Trophoblast cell (in vitro differentiated cells and primary cell): ENCODE measurements around the gene NSMF.

Source experiments
- DNase-seq, 2 donors: peaks; one replicate each; pipeline ENCODE4 v3.0.0-alpha.2; 2016
- H2AFZ ChIP-seq: 2 replicates; pipeline ENCODE4 v1.6.1; 2013; ENCODE audit warnings: low read length, moderate library complexity, mild to moderate bottlenecking; ENCODE audit not compliant: insufficient read depth, poor library complexity
- H2AK5ac ChIP-seq: 2 replicates; pipeline ENCODE4 v1.6.1; 2013; ENCODE audit warnings: mild to moderate bottlenecking, low read length
- H2BK120ac ChIP-seq: 2 replicates; pipeline ENCODE4 v1.6.1; 2013; ENCODE audit warnings: low read length, mild to moderate bottlenecking, moderate library complexity; ENCODE audit not compliant: insufficient read depth, poor library complexity
- H2BK12ac ChIP-seq: 2 replicates; pipeline ENCODE4 v1.6.1; 2013; ENCODE audit warnings: mild to moderate bottlenecking, low read length, moderate library complexity
- H2BK5ac ChIP-seq: 2 replicates; pipeline ENCODE4 v1.6.1; 2013; ENCODE audit warnings: low read length, low read depth, moderate library complexity, mild to moderate bottlenecking; ENCODE audit not compliant: poor library complexity
- H3K14ac ChIP-seq: 2 replicates; pipeline ENCODE4 v1.6.1; 2013; ENCODE audit warnings: mild to moderate bottlenecking, low read length
- H3K18ac ChIP-seq: 2 replicates; pipeline ENCODE4 v1.6.1; 2013; ENCODE audit warnings: mild to moderate bottlenecking, low read length
- H3K23ac ChIP-seq: 2 replicates; pipeline ENCODE4 v1.6.1; 2013; ENCODE audit warnings: low read length
- H3K27ac ChIP-seq: 2 replicates; pipeline ENCODE4 v1.5.1; 2013; ENCODE audit warnings: low read depth, mild to moderate bottlenecking, inconsistent platforms, low read length, moderate library complexity
- H3K27me3 ChIP-seq: 2 replicates; pipeline ENCODE4 v1.6.1; 2013; ENCODE audit warnings: inconsistent platforms, mild to moderate bottlenecking, low read length, moderate library complexity; ENCODE audit not compliant: insufficient read depth
- H3K36me3 ChIP-seq, 2 experiments: 1 replicate in 1 of 2; 2 replicates in 1 of 2; pipeline ENCODE4 v1.6.1; 2013; ENCODE audit warnings: low read length in 2 of 2, mild to moderate bottlenecking in 2 of 2, moderate library complexity in 1 of 2; ENCODE audit not compliant: insufficient read depth in 2 of 2, control insufficient read depth in 1 of 2
- H3K4ac ChIP-seq: 2 replicates; pipeline ENCODE4 v1.6.1; 2013; ENCODE audit warnings: low read depth, mild to moderate bottlenecking, low read length, moderate library complexity
- H3K4me1 ChIP-seq, 2 experiments: 1 replicate in 1 of 2; 2 replicates in 1 of 2; pipeline ENCODE4 v1.6.1; 2013; ENCODE audit warnings: low read length in 2 of 2, mild to moderate bottlenecking in 2 of 2, moderate library complexity in 1 of 2; ENCODE audit not compliant: insufficient read depth in 2 of 2, control insufficient read depth in 1 of 2
- H3K4me2 ChIP-seq: 2 replicates; pipeline ENCODE4 v1.6.1; 2013; ENCODE audit warnings: inconsistent platforms, mild to moderate bottlenecking, low read length, moderate library complexity
- H3K4me3 ChIP-seq: 2 replicates; pipeline ENCODE4 v1.5.1; 2013; ENCODE audit warnings: mild to moderate bottlenecking, low read depth, low read length, inconsistent platforms
- H3K79me1 ChIP-seq: one replicate; pipeline ENCODE4 v1.6.1; 2013; ENCODE audit warnings: low read length
- H3K79me2 ChIP-seq: 2 replicates; pipeline ENCODE4 v1.6.1; 2013; ENCODE audit warnings: low read length, mild to moderate bottlenecking; ENCODE audit not compliant: control insufficient read depth, insufficient read depth, poor library complexity
- H3K9ac ChIP-seq: 2 replicates; pipeline ENCODE4 v1.6.1; 2013; ENCODE audit warnings: mild to moderate bottlenecking, low read length
- H3K9me3 ChIP-seq: 2 replicates; pipeline ENCODE4 v1.6.1; 2013; ENCODE audit warnings: low read depth, mild to moderate bottlenecking, control low read depth, inconsistent platforms, low read length; ENCODE audit not compliant: insufficient read depth
- H4K12ac ChIP-seq: 2 replicates; pipeline ENCODE4 v1.6.1; 2013; ENCODE audit warnings: low read depth, mild to moderate bottlenecking, low read length, moderate library complexity
- H4K8ac ChIP-seq: 2 replicates; pipeline ENCODE4 v1.6.1; 2013; ENCODE audit warnings: low read depth, mild to moderate bottlenecking, low read length, moderate library complexity
- H4K91ac ChIP-seq: one replicate; pipeline ENCODE4 v1.6.1; 2013; ENCODE audit warnings: low read depth, mild to moderate bottlenecking, low read length, moderate library complexity
- WGBS: extraction: QIAGEN DNeasy Blood & Tissue Kit; methylation state at CpG from one replicate; pipeline ENCODE4 v1.1.7; 2013; ENCODE audit warnings: missing lambda C conversion rate; ENCODE audit not compliant: insufficient read length, insufficient coverage; ENCODE audit errors: extremely low coverage; 5-methylcytosine and 5-hydroxymethylcytosine counted together

Gene NSMF

GRCh38 chr9:137402746-137403145, 56.4 kb downstream of the NSMF start:
- no peak overlapping the region for H2AK5ac ChIP-seq
- no CpG with 5 or more reads among the region's 11 CpGs for WGBS

GRCh38 chr9:137398561-137399468, 60.3 kb downstream of the NSMF start:
- Histone ChIP-seq H2BK5ac (no peak overlapping the region), H3K18ac (no peak overlapping the region), H3K79me1 (no peaks in the 10 kb centered on the region), H4K91ac (no peak overlapping the region), H3K4me2 (no peak overlapping the region), H3K23ac (no peak overlapping the region), H2BK12ac (no peak overlapping the region), H3K14ac (no peak overlapping the region), H4K8ac (no peak overlapping the region), H3K36me3 (no peaks in the 10 kb centered on the region), H3K4me1 (peaks cover 0 to 5% of the 10 kb centered on the region in 2 experiments), H3K9ac (no peak overlapping the region), H2BK120ac (no peak overlapping the region), H2AK5ac (no peak overlapping the region), H3K27ac (no peak overlapping the region), H3K9me3 (peaks cover 3% of the 10 kb centered on the region), H2AFZ (no peak overlapping the region), H3K4me3 (peak overlapping the region; percentile 37), H3K4ac (no peak overlapping the region), H3K79me2 (no peaks in the 10 kb centered on the region), H3K27me3 (no peaks in the 10 kb centered on the region), H4K12ac (no peak overlapping the region)
- WGBS: no CpG with 5 or more reads among the region's 60 CpGs
- no peak for DNase-seq

More at GRCh38 chr9:137402746-137403145, 56.4 kb downstream of the NSMF start:
- no peak overlapping the region for H3K4ac ChIP-seq
- H3K9me3 ChIP-seq: peaks cover 3% of the 10 kb centered on the region
- no peaks in the 10 kb centered on the region for H3K36me3 ChIP-seq
- H3K4me1 ChIP-seq: peaks cover 0 to 9% of the 10 kb centered on the region in 2 experiments
- H3K18ac ChIP-seq: no peak overlapping the region
- H3K27ac ChIP-seq: no peak overlapping the region
- H3K4me3 ChIP-seq: no peak overlapping the region
- H4K12ac ChIP-seq: no peak overlapping the region
- no peak for DNase-seq
- H3K79me1 ChIP-seq: peaks cover 2% of the 10 kb centered on the region
- no peak overlapping the region for H4K8ac ChIP-seq
- H3K23ac ChIP-seq: no peak overlapping the region
- H4K91ac ChIP-seq: no peak overlapping the region
- no peaks in the 10 kb centered on the region for H3K79me2 ChIP-seq
- H2BK5ac ChIP-seq: no peak overlapping the region
- H3K27me3 ChIP-seq: peaks cover 3% of the 10 kb centered on the region
- H2BK120ac ChIP-seq: no peak overlapping the region
- no peak overlapping the region for H3K14ac ChIP-seq
- no peak overlapping the region for H3K9ac ChIP-seq
- H3K4me2 ChIP-seq: no peak overlapping the region
- H2BK12ac ChIP-seq: no peak overlapping the region
- no peak overlapping the region for H2AFZ ChIP-seq

GRCh38 chr9:137397675-137398423, 61.3 kb downstream of the NSMF start:
- Histone ChIP-seq H3K9ac (no peak overlapping the region), H4K91ac (no peak overlapping the region), H3K18ac (no peak overlapping the region), H2BK12ac (no peak overlapping the region), H3K4me1 (peaks cover 0 to 5% of the 10 kb centered on the region in 2 experiments), H3K27me3 (no peaks in the 10 kb centered on the region), H3K4me2 (no peak overlapping the region), H3K79me2 (no peaks in the 10 kb centered on the region), H2AFZ (no peak overlapping the region), H3K23ac (no peak overlapping the region), H2BK120ac (no peak overlapping the region), H3K79me1 (no peaks in the 10 kb centered on the region), H3K4ac (no peak overlapping the region), H2BK5ac (no peak overlapping the region), H3K9me3 (peaks cover 3% of the 10 kb centered on the region), H4K12ac (no peak overlapping the region), H4K8ac (no peak overlapping the region), H3K36me3 (no peaks in the 10 kb centered on the region), H2AK5ac (no peak overlapping the region), H3K4me3 (no peak overlapping the region), H3K27ac (no peak overlapping the region), H3K14ac (no peak overlapping the region)
- no CpG with 5 or more reads among the region's 20 CpGs for WGBS
- DNase-seq: no peak
